Dermis blood vessel endothelial cell (primary cell): ENCODE measurements around the gene DNAAF6. TPM values are rescaled to one million over a fixed set of nuclear protein-coding genes. Genes with fewer than 3 reads are reported as not detected.
"Not testable (repeated sequence)": the region's sequence is repeated elsewhere in the genome, so short reads cannot be mapped to it uniquely, and the experiment has no call there.

ENCODE experiments used
- DNase-seq: peaks from one replicate; pipeline ENCODE4 v3.0.0; 2010
- total RNA-seq: library from RNA; depleted of rRNA; stranded (reverse); fragments of >200 nt; gene quantifications from 2 replicates; pipeline ENCODE4 v1.2.3, GENCODE V29; 2014

The DNAAF6 gene
- not detected in 2 replicates for total RNA-seq

DNA sequence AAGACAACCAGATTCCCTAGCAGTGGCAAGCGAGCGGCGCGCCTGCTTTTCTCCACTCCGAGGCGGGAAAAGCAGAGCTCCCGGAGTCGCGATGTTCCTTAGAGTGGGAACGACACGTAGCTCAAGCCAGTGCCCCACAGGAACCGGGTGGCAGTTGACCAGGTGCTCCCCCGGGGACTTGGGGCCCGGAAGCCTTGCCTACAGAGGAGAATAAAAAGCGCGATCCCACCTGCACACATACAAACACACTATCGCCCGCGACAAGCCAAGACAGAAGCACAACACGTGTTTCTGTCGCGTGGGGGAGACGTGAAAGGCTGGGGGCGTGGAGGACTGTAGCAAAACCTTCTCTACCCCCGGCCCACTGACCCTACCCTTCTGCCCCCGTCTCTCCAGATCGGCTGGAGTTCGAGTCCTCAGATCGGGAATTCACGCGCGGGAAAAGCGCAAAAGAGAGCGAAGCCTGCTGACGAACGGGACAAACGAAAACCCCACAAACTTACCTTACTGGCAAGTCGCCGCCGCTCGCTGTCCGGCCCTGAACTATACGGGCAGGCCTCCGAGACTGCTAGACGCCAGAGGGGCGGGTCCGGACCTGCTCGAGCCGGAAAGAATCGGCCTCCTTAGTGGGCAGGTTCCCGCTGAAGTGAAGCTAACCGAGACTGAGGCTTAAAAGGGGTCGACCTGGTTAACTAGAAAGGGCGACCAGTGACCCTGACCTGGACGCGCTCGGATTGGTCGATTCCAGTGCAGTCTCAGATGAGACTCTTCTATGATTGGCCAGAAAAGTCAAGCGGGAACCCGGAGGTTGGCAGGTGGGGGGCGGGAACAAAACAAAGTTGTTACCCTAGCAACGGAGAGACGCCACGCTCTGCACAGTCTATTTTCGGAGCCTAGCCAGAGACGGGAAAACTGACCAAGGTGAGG, at the start of gene DNAAF6, which contains the start of gene NUP62CL:
TSS of gene DNAAF6 (plus strand) at position 842 of the 927 bp plus-strand sequence. CDS start 6,265 bp downstream, outside the sequence.
TSS of gene NUP62CL (minus strand) at position 664 of the 927 bp plus-strand sequence. CDS start 31,287 bp downstream, outside the sequence.
- DNase-seq, result peak; percentile 21

DNA sequence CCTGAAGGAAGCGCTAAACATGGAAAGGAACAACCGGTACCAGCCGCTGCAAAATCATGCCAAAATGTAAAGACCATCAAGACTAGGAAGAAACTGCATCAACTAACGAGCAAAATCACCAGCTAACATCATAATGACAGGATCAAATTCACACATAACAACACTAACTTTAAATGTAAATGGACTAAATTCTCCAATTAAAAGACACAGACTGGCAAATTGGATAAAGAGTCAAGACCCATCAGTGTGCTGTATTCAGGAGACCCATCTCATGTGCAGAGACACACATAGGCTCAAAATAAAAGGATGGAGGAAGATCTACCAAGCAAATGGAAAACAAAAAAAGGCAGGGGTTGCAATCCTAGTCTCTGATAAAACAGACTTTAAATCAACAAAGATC, 48.8 kb upstream of the DNAAF6 start:
- not testable (repeated sequence) for DNase-seq

DNA sequence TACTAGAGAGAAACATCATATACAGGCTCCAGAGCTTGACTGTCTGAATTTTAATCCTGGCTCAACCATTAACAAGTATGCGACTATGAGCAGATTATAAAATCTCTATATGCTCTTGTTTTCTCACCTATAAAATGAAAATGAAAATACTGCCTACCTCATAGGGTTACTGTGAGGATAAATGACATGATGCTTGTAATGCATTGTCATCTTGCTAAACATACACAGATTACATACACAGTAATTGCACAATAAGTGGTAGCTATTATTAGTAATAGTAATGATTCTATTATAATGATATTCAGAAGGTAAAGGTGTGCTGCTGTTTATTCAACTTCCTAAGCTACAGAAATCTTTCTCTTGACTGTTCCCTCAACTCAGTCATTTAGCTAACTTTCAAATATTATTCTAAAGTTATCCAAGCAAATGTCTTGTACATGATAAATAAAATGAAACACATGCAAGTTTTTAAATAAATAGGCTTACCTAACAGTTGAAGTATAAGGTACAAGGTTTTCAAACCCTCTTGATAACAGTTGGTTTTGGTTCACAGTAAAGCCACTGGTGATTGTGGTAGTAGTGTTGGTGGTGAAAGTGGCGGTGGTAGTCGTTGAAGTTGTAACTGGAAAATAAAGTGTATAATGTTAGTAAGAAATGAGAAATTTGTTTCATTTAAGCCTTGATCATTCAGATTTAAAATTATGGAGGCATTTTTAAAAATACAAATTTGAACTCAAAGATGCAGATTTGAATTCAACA, 39.1 kb upstream of the DNAAF6 start:
- no peak for DNase-seq

DNA sequence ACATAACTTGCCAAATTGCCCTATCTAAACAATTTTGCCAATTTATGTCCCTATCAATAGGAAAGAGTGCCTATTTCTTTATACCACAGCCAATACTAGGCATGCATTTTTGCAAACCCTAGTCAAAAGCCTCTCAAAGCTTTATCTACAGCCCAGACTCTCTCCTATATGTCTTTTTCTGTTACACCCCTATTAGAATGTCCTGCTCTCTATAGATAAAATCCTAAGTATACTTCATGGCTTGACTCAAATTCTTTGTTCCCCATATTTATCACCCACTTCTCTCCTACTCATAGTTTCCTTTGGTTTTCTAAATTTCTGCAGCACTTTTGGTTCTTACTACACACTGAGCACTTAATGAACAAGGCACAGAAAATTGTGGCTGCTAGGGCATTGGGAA, 38.2 kb upstream of the DNAAF6 start:
- DNase-seq, result no peak

DNA sequence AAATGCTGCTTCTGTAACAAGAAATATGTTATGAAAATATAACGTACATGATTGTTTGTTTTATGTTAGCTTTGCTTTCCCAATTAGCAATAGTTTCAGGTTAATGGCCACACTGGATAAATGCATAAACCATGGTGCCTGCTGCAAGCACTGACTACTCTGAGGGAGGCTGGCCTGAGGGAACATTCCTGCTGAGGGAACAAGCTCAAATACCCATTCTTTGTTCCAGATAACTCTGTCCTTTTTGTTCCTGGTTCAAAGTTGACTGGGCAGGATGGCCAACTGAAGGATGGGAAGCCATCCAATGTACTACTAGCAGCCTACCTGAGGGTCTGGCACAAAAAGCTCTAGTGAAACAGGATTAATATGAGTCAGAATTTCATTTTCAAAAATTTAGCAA, 37.7 kb upstream of the DNAAF6 start:
- DNase-seq, result no peak

DNA sequence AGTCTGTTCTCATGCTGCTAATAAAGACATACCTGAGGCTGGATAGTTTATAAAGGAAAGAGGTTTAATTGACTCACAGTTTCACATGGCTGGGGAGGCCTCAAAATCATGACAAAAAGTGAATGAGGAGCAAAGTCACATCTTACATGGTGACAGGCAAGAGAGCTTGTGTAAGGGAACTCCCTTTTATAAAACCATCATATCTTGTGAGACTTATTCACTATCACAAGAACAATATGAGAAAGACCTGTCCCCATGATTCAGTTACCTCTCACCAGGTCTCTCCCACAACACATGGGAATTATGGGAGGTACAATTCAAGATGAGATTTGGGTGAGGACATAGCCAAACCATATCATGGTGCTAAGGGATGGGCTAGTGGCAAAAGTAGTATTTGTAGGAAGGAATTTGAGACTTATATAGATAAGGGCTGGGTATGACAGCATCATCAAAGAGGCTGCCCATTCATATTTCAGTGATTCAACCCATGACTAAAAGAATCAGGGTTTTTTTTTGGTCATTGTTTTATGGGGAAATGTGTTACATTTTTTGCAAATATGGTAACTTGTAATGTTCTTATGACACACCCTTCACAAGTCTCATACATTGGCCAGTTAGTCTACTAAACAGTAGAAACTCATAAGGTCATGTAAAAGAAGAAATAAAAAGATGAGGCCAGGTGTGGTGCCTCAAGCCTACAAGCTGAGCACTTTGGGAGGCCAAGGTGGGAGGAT, 34.9 kb upstream of the DNAAF6 start:
- DNase-seq, result no peak

DNA sequence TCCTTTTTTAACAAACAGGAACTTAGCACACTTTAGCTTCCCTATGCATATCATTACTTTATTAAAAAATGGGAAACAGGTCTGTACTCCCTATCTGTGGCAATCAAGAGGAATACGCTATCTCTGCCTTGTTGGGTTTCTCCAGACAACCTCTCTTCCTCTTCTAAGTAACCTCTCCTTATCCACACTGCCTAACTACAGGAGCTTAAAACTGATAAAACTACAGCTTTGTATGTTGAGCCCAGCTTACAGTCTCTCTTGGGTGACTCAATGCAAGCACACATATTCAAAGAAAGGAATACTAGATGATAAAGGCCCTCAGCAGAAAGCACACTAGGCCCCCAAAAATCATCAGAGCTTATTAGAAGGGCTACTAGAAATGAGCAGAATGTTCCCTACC, 9.1 kb upstream of the DNAAF6 start:
- no peak for DNase-seq

DNA sequence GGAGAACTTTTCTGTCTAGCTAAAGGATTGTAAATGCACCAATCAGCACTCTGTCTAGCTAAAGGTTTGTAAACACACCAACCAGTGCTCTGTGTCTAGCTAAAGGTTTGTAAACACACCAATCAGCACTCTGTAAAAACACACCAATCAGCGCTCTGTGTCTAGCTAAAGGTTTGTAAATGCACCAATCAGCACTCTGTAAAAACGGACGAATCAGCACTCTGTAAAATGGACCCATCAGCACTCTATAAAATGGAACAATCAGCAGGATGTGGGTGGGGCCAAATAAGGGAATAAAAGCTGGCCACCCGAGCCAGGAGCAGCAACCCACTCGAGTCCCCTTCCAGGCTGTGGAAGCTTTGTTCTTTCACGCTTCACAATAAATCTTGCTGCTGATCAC, 8.3 kb upstream of the DNAAF6 start:
- not testable (repeated sequence) for DNase-seq

DNA sequence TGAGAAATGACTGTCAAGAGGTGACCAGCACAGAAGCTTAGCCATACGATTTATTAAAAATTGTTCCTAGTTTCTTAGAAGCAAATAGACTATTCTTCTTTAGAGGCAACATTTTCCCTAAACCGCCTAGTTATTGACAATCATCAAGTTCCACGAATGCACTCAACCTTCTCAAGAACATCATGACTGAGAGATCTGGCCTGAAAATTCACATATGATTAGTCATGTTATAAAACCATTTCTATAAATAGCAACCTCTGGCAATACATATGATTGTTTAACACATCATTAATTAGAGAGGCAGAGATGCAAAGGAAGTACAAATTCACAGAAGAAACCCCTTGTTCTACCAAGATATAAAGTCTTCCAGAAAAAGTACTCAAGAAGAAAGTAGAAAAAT, 6.9 kb upstream of the DNAAF6 start:
- no peak for DNase-seq

DNA sequence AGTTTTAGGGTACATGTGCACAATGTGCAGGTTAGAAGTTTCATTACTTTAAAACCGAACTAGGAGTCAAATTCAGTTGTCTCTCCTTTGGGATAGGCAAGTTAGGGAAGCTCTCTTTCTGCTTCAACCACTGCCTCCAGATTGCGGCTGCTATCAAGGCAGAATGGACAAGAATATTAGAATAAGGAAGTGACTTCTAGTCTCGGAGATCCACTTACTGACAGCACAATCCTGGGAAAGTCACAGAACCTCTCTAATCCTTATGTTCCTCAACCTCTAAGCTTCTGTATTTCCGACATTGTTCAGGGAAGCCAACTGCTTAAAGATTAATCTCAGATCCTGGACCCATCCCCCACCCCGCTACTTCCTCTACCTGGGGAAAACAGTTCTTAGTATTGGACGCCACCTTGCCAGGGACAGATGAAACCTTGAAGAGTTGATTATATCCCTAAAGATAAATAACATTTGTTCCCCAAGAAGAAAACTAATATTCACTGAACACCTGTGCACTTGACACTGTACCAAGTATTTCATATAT, 2.3 kb upstream of the DNAAF6 start:
- DNase-seq, result no peak

DNA sequence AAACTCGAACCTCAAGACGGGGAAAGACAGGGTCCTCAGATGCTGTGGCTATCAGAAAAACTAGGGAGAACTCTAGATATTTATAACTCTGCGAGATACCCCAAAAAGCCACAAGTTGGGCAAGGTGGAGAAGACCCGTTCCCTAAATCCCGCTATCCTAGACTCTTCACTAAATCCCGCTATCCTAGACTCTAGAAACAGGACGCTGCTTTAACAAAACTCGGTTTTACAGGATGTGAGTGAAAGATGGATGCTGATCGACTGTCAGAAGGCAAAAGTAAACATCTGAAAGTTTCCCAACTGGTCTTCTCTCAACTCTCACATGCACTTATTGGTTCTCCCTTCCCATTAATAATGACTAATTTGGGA, 270 bp downstream of the DNAAF6 start:
- DNase-seq, result no peak

DNA sequence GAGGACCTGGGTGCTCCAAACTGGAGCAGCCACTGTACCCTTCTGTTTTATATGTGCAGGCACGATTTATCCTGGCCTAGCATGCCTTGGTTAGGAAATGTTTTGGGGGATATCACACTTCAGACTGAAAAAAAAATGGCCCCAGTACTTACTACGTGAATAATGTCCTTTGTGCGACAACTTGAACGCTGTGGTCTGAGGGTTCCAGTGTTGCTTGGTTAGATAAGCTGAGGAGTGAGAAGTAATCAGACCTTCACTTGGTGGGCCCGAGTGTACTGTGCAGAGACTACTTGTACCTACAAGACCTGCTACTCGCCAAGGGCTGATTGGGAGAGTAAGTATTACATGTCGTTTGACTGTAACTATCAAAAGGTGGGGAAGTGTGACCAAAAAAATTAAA, 678 bp downstream of the DNAAF6 start:
- DNase-seq, result no peak

DNA sequence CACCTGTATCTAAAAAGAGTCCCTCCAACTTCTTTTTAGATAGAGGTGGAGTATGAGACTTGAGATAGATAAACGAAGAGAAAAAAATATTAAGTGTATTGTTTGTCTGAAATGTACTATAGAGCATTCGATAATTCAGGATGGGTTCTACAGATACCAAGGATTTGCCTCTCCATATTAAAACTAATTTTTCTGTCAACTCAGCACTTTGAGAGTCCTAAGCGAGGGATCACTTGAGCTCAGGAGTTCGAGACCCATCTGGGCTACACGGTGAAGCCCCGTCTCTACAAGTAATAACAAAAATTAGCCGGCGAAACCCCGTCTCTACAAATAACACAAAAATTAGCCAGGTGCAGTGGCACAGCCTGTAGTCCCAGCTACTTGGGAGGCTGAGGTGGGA, 1.5 kb downstream of the DNAAF6 start:
- no peak for DNase-seq

DNA sequence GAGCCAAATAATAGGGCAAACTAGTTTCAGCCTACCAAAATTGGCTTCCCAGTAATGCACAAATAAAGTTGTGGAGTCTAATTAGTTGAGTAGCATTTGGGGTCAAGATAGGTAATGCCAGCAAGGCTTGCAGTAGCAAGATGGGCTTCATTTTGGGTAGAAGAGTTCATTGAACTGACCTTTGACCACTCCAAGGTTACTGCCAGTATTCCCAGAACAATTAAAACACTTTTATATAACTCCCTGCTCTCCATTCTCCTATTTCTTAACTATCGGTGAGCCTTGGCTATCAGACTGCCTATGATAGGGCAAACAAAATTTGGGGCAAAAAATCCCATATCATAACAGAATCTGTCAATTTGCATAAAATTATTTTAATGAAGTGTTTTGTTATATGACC, 7.1 kb downstream of the DNAAF6 start:
- no peak for DNase-seq

DNA sequence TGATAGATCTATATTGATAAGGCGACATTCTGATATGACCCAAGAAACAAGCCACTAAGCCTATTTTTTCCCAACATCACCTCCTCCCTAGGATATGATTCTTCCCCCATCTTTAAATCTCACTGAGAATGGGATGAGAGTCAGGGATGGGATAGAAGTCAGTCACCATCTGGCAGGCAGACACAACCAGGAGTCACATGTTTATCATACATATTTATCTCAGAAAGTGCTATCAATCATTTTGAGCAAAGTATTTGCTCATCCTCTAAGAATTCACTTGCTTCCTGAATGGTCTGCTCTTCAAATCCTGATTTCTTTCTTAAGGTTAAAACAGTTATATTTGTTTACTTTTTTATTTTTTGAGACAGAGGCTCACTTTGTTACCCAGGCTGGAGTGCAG, 20.3 kb downstream of the DNAAF6 start:
- no peak for DNase-seq

DNA sequence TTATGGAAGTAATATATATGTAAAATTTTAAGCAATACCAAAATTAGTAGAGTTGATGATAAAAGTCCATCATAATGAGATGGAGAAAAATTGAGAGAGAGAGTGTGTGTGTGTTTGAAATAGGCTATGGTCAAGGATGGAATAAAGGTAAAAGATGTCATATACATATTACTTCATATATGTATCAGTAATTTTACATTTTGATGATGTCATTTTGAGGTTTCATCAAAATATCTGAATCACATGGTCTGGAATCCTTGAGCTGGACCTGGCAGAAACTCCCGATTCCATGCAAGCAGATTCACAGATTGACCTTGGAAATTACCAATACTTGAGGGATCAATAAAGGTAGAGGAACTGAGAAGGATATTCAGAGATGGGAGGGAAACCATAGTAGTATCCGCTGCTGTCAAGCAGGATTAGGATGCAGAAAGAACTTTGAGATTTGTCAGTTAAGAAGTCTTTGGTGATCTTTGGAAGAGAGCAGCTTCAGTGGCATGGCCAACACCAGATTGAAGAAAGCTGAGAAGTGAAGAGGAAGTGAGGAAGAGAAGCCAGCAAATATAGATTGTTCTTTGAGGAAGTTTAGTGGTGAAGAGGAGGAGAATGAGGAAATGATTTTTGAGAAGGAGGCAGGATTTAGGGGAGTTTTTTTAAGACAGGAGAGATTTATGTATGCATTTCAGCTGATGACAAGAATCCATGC, 21.5 kb downstream of the DNAAF6 start:
- DNase-seq, result no peak

DNA sequence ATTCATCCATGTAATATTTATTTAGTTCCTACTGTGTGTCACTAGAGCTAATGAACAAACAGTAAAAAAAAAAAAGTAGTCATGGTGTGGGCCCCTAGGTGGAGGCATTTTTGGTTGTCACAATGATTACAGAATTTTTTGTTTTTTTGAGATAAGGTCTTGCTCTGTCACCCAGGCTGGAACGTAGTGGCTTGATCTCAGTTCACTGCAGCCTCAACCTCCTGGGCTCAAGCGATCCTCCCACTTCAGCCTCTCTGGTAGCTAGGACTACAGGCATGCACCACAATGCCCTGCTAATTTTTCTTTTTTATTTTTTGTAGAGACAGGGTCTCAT, 22.0 kb downstream of the DNAAF6 start:
- no peak for DNase-seq

DNA sequence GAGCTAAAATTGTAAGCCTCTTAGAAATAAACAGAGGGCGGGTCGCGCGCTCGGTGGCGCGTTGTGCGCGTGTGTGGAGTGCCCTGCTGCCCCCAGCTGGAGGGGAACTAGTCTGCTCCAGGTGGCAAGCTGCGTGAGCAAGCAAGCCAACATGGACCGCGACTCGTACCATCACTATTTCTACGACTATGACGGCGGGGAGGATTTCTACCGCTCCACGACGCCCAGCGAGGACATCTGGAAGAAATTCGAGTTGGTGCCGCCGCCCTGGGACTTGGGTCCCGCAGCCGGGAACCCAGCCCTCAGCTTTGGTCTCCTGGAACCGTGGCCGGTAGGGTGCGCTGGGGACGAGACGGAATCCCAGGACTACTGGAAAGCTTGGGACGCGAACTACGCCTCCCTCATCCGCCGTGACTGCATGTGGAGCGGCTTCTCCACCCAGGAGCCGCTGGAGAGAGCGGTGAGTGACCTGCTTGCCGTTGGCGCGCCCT, 66.1 kb downstream of the DNAAF6 start:
- DNase-seq, result peak; percentile 0

DNA sequence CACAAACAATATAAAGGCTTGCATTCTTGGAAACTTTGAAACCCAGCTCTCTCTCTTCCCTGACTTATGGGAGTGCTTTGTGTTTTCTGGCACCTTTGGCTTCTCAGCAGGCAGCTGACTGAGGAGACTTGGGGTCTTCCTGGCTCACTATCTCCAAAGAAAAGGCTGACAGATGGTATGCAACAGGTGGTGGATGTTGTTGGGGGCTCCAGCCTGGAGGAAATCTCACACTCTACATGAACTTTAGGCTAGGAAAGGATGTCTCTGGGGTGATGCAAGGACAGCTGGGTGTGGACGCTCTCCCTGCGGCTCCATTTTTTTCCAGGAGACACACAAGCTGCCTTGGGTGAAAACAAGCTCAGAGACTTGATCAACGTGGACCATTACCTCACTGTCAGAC, 67.4 kb downstream of the DNAAF6 start:
- no peak for DNase-seq

DNA sequence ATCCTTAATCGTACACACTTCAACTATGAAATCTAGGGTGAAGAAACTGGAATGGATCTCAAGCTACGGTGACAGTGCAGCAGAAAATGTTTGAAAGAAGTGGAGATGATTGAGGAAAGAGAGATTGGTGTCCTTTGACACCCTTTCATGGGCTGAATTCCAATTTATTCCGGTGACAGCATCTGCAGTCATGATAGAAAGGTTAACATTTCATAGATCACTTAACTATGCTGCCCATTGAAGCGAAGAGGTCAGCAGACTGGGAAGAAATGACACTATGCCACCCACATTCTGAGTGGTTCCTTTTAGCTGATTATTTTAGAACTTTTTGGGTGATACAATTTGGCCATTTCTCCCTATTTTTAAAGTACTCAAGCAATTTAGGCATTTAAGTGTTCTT, 82.3 kb downstream of the DNAAF6 start:
- DNase-seq, result no peak

DNA sequence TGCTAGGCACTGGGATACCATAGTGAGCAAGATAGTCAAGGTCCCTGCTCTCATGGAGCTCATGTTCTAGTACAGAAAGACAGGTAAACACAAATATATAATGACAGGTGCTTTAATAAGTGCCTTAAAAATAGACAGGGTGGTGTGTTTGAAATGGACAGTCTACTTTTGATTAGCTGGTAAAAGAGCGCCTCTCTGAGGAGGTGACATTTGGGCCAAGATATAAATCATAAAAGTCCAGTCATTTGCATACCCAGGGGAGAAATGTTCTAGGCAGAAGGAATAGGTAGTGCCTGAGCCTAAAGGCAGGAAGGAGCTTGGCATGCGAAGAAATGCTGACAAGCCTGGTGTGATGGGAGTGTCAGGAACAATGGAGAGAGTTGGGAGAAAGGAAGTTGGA, 83.6 kb downstream of the DNAAF6 start:
- DNase-seq, result no peak

DNA sequence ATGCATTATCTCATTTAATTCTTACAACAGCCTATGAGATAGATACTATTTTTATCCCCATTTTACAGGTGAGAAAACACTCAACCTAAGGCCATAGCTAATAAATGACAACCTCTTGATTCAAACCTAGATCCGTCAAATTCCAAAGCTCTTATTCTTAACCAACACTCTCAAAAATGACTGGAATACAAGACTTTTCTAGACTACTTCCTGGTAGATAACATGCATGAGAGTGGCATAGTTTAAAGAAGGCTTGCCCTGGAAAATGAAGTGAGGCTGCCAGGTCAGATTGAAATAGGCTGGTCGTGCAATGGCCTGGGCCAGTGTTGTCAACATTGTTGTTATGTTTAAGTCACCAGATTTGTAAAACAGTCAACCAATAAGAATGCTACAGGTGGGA, 86.6 kb downstream of the DNAAF6 start:
- DNase-seq, result no peak
